GM23338 (cell line): Measurements from ENCODE around the gene SRR. TPM values are rescaled to one million over a fixed set of nuclear protein-coding genes. Genes with fewer than 3 reads are reported as not detected.

ENCODE experiments used
- ATAC-seq: fragments of 200-7000 bp; cut with Tn5 transposase; 3 replicates; pipeline ENCODE4 v1.9.1; 2020
- DNase-seq: peaks from one replicate; pipeline ENCODE4 v3.0.0-alpha.2; 2015; ENCODE audit warnings: low spot score
- H2AFZ ChIP-seq: fragments of 200-600 bp; sonication (generic); 2 replicates; pipeline ENCODE4 v1.8.0; 2016; ENCODE audit warnings: antibody characterized with exemption, mild to moderate bottlenecking, moderate library complexity
- H3F3A ChIP-seq: fragments of 200-600 bp; sonication (generic); replicated peaks from 2 replicates; pipeline ENCODE4 v1.8.0; 2017; ENCODE audit warnings: antibody characterized with exemption, mixed run types, low read depth
- H3K27ac ChIP-seq: fragments of 200-600 bp; sonication (generic); 2 replicates; pipeline ENCODE4 v1.6.1; 2016; ENCODE audit warnings: low read depth
- H3K27me3 ChIP-seq: fragments of 200-600 bp; sonication (generic); 2 replicates; pipeline ENCODE4 v1.8.0; 2016; ENCODE audit warnings: mild to moderate bottlenecking, mixed run types, moderate library complexity; ENCODE audit not compliant: insufficient read depth
- H3K36me3 ChIP-seq: fragments of 200-600 bp; sonication (generic); 2 replicates; pipeline ENCODE4 v1.8.0; 2016; ENCODE audit warnings: mild to moderate bottlenecking; ENCODE audit not compliant: insufficient read depth
- H3K4me1 ChIP-seq: fragments of 200-600 bp; sonication (generic); 2 replicates; pipeline ENCODE4 v1.8.0; 2016; ENCODE audit warnings: mild to moderate bottlenecking, moderate library complexity; ENCODE audit not compliant: insufficient read depth
- H3K4me2 ChIP-seq: fragments of 200-600 bp; sonication (generic); 2 replicates; pipeline ENCODE4 v1.7.1; 2017; ENCODE audit warnings: mixed run types
- H3K4me3 ChIP-seq: fragments of 200-600 bp; sonication (generic); 2 replicates; pipeline ENCODE4 v1.6.1; 2016; ENCODE audit warnings: mixed run types
- H3K79me2 ChIP-seq: fragments of 200-600 bp; sonication (generic); replicated peaks from 2 replicates; pipeline ENCODE4 v1.8.0; 2017; ENCODE audit warnings: mild to moderate bottlenecking; ENCODE audit not compliant: insufficient read depth
- H3K9me2 ChIP-seq: fragments of 200-600 bp; sonication (generic); 2 replicates; pipeline ENCODE4 v1.8.0; 2017; ENCODE audit not compliant: insufficient read depth
- H4K20me1 ChIP-seq: fragments of 200-600 bp; sonication (generic); replicated peaks from 2 replicates; pipeline ENCODE4 v1.8.0; 2017; ENCODE audit warnings: mild to moderate bottlenecking; ENCODE audit not compliant: insufficient read depth
- H3K27ac Mint-ChIP-seq: 2 replicates; pipeline ENCODE4 v1.8.0; 2020; ENCODE audit warnings: inconsistent platforms, mild to moderate bottlenecking, moderate library complexity, mixed read lengths
- H3K27me3 Mint-ChIP-seq: 3 replicates; pipeline ENCODE4 v1.8.0; 2022; ENCODE audit warnings: low read depth, mild to moderate bottlenecking, moderate library complexity, mixed read lengths, inconsistent platforms; ENCODE audit not compliant: insufficient read depth, poor library complexity
- H3K36me3 Mint-ChIP-seq: 3 replicates; pipeline ENCODE4 v1.8.0; 2021; ENCODE audit warnings: low read depth, mild to moderate bottlenecking, inconsistent platforms, moderate library complexity, mixed read lengths
- H3K4me1 Mint-ChIP-seq: 3 replicates; pipeline ENCODE4 v1.8.0; 2020; ENCODE audit warnings: mild to moderate bottlenecking, inconsistent platforms, mixed read lengths
- H3K4me3 Mint-ChIP-seq: 3 replicates; pipeline ENCODE4 v1.8.0; 2021; ENCODE audit warnings: moderate library complexity, mild to moderate bottlenecking, inconsistent platforms, mixed read lengths
- H3K9me3 Mint-ChIP-seq: 3 replicates; pipeline ENCODE4 v1.8.0; 2020; ENCODE audit warnings: moderate library complexity, mild to moderate bottlenecking, inconsistent platforms, mixed read lengths
- CREB1 ChIP-seq: fragments of 250-450 bp; sonication (Bioruptor Pico); IDR thresholded peaks from 2 replicates; pipeline ENCODE4 v1.5.0; 2020; ENCODE audit warnings: low read depth, mild to moderate bottlenecking, moderate library complexity
- EZH2 ChIP-seq: fragments of 200-600 bp; sonication (generic); IDR thresholded peaks from one replicate; pipeline ENCODE4 v1.8.0; 2017; ENCODE audit warnings: antibody characterized with exemption, mild to moderate bottlenecking, low read depth; ENCODE audit not compliant: unreplicated experiment
- EZH2phosphoT487 ChIP-seq: fragments of 200-600 bp; sonication (generic); IDR thresholded peaks from one replicate; pipeline ENCODE4 v1.8.1; 2018; ENCODE audit warnings: antibody characterized with exemption; ENCODE audit not compliant: unreplicated experiment
- JUNB ChIP-seq: IDR thresholded peaks from one replicate; pipeline ENCODE4 v1.6.1; 2016; ENCODE audit warnings: antibody characterized with exemption; ENCODE audit not compliant: unreplicated experiment
- NANOG ChIP-seq: IDR thresholded peaks from 2 replicates; pipeline ENCODE4 v1.6.1; 2016; ENCODE audit warnings: antibody characterized with exemption, borderline replicate concordance
- POLR2AphosphoS5 ChIP-seq: IDR thresholded peaks from 2 replicates; pipeline ENCODE4 v1.6.1; 2016; ENCODE audit warnings: antibody characterized with exemption, low read depth
- STAT1 ChIP-seq: IDR thresholded peaks from one replicate; pipeline ENCODE4 v1.6.1; 2016; ENCODE audit warnings: antibody characterized with exemption; ENCODE audit not compliant: unreplicated experiment
- ZNF114 ChIP-seq: fragments of 250-450 bp; sonication (Bioruptor Pico); IDR thresholded peaks from 2 replicates; pipeline ENCODE4 v1.5.0; 2020; ENCODE audit warnings: mild to moderate bottlenecking, moderate library complexity
- ZNF331 ChIP-seq: fragments of 250-450 bp; sonication (Bioruptor Pico); IDR thresholded peaks from 2 replicates; pipeline ENCODE4 v1.5.0; 2020; ENCODE audit warnings: low read depth, mild to moderate bottlenecking, moderate library complexity
- polyA plus RNA-seq: library from polyadenylated mRNA; unstranded; fragments of >200 nt; fragmentation: Nextera tagmentation; extraction: Ambion mirVana; gene quantifications from 2 replicates; pipeline ENCODE4 v1.2.1, GENCODE V29; 2016
- total RNA-seq: library from RNA; depleted of rRNA; stranded (reverse); fragments of >200 nt; shearing (Covaris generic); gene quantifications from 2 replicates; pipeline ENCODE4 v1.2.3, GENCODE V29; 2014
- TF ChIP-seq, protein P1 (sequence below), 2 experiments: fragments of 200-600 bp in 1 of 2; sonication (generic) in 1 of 2; conservative IDR thresholded peaks; 2 replicates each; pipeline versions ENCODE4 v1.5.1 to v1.6.1; 2016 to 2017; ENCODE audit warnings: antibody characterized with exemption in 2 of 2, low read depth in 2 of 2, mild to moderate bottlenecking in 2 of 2, moderate library complexity in 1 of 2
- TF ChIP-seq, protein P2 (sequence below): fragments of 250-450 bp; sonication (Bioruptor Pico); IDR thresholded peaks from 2 replicates; pipeline ENCODE4 v1.5.0; 2020; ENCODE audit warnings: mild to moderate bottlenecking, moderate library complexity
- TF ChIP-seq, protein P3 (sequence below): IDR thresholded peaks from one replicate; pipeline ENCODE4 v1.6.1; 2018; ENCODE audit warnings: antibody characterized with exemption; ENCODE audit not compliant: unreplicated experiment
- TF ChIP-seq, protein P4 (sequence below): IDR thresholded peaks from 2 replicates; pipeline ENCODE4 v1.6.1; 2016; ENCODE audit warnings: antibody characterized with exemption

The SRR gene
- total and polyA plus RNA-seq, 2 experiments from 2014 or later, result 2.8 to 5.4 TPM

DNA sequence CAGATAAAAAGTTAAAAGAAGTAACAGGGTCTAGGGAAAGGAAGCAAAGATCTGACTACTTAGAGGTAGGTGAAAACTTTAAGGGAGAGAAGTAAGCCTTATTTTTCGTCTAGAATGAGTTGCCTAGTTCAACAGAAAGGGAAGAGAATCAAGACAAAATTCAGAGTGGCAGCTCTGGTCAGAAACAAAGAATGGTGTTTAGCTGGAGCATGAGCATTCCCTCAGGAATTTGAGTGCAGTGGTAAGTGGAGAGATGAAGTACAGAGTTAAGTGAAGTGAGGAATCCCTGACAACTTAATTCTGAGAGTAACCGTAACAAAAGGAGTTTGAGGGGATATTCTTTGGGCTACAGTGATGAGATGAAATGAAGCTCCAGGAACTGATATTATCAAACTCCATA is 11.7 kb upstream of the SRR start:
- Histone ChIP-seq H3F3A (0 out of 2 replicates have a peak, but pooled peaks cover 5% of the 10 kb centered on the region), H3K4me1 (no peaks in the 10 kb centered on the region), H3K36me3 (peaks cover 31% of the 10 kb centered on the region), H3K27me3 (no peaks in the 10 kb centered on the region), H3K9me2 (no peaks in the 10 kb centered on the region), H2AFZ (no peak overlapping the region), H3K79me2 (peaks cover 20% of the 10 kb centered on the region), H3K4me2 (no peak overlapping the region), H3K27ac (no peak overlapping the region), H4K20me1 (peaks cover 7% of the 10 kb centered on the region), H3K4me3 (no peak overlapping the region)
- H3K27ac Mint-ChIP-seq, result no peak overlapping the region
- H3K4me3 Mint-ChIP-seq, result no peak overlapping the region
- DNase-seq (no peak), ATAC-seq (no peak)
- no peaks in the 10 kb centered on the region for H3K9me3 Mint-ChIP-seq
- peaks cover 4% of the 10 kb centered on the region; the same call in 2 of the 3 replicates for H3K4me1 Mint-ChIP-seq
- no peaks in the 10 kb centered on the region for H3K27me3 Mint-ChIP-seq
- TF ChIP-seq, protein P1, sequence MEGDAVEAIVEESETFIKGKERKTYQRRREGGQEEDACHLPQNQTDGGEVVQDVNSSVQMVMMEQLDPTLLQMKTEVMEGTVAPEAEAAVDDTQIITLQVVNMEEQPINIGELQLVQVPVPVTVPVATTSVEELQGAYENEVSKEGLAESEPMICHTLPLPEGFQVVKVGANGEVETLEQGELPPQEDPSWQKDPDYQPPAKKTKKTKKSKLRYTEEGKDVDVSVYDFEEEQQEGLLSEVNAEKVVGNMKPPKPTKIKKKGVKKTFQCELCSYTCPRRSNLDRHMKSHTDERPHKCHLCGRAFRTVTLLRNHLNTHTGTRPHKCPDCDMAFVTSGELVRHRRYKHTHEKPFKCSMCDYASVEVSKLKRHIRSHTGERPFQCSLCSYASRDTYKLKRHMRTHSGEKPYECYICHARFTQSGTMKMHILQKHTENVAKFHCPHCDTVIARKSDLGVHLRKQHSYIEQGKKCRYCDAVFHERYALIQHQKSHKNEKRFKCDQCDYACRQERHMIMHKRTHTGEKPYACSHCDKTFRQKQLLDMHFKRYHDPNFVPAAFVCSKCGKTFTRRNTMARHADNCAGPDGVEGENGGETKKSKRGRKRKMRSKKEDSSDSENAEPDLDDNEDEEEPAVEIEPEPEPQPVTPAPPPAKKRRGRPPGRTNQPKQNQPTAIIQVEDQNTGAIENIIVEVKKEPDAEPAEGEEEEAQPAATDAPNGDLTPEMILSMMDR (conservative IDR thresholded peaks at IDR 0.05; ENCODE audit: low read depth in 2 of 2), result no peak
- TF ChIP-seq, protein P2, sequence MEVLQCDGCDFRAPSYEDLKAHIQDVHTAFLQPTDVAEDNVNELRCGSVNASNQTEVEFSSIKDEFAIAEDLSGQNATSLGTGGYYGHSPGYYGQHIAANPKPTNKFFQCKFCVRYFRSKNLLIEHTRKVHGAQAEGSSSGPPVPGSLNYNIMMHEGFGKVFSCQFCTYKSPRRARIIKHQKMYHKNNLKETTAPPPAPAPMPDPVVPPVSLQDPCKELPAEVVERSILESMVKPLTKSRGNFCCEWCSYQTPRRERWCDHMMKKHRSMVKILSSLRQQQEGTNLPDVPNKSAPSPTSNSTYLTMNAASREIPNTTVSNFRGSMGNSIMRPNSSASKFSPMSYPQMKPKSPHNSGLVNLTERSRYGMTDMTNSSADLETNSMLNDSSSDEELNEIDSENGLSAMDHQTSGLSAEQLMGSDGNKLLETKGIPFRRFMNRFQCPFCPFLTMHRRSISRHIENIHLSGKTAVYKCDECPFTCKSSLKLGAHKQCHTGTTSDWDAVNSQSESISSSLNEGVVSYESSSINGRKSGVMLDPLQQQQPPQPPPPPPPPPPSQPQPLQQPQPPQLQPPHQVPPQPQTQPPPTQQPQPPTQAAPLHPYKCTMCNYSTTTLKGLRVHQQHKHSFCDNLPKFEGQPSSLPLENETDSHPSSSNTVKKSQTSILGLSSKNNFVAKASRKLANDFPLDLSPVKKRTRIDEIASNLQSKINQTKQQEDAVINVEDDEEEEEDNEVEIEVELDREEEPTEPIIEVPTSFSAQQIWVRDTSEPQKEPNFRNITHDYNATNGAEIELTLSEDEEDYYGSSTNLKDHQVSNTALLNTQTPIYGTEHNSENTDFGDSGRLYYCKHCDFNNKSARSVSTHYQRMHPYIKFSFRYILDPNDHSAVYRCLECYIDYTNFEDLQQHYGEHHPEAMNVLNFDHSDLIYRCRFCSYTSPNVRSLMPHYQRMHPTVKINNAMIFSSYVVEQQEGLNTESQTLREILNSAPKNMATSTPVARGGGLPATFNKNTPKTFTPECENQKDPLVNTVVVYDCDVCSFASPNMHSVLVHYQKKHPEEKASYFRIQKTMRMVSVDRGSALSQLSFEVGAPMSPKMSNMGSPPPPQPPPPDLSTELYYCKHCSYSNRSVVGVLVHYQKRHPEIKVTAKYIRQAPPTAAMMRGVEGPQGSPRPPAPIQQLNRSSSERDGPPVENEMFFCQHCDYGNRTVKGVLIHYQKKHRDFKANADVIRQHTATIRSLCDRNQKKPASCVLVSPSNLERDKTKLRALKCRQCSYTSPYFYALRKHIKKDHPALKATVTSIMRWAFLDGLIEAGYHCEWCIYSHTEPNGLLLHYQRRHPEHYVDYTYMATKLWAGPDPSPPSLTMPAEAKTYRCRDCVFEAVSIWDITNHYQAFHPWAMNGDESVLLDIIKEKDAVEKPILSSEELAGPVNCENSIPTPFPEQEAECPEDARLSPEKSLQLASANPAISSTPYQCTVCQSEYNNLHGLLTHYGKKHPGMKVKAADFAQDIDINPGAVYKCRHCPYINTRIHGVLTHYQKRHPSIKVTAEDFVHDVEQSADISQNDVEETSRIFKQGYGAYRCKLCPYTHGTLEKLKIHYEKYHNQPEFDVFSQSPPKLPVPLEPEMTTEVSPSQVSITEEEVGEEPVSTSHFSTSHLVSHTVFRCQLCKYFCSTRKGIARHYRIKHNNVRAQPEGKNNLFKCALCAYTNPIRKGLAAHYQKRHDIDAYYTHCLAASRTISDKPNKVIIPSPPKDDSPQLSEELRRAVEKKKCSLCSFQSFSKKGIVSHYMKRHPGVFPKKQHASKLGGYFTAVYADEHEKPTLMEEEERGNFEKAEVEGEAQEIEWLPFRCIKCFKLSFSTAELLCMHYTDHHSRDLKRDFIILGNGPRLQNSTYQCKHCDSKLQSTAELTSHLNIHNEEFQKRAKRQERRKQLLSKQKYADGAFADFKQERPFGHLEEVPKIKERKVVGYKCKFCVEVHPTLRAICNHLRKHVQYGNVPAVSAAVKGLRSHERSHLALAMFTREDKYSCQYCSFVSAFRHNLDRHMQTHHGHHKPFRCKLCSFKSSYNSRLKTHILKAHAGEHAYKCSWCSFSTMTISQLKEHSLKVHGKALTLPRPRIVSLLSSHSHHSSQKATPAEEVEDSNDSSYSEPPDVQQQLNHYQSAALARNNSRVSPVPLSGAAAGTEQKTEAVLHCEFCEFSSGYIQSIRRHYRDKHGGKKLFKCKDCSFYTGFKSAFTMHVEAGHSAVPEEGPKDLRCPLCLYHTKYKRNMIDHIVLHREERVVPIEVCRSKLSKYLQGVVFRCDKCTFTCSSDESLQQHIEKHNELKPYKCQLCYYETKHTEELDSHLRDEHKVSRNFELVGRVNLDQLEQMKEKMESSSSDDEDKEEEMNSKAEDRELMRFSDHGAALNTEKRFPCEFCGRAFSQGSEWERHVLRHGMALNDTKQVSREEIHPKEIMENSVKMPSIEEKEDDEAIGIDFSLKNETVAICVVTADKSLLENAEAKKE (CRISPR knock-in tag), result no peak
- TF ChIP-seq POLR2AphosphoS5 (no peak), JUNB (no peak), ZNF331 (CRISPR knock-in tag) (no peak), STAT1 (no peak), EZH2phosphoT487 (no peak), NANOG (no peak), ZNF114 (CRISPR knock-in tag) (no peak), CREB1 (CRISPR knock-in tag) (no peak), EZH2 (no peak)
- TF ChIP-seq, protein P3, sequence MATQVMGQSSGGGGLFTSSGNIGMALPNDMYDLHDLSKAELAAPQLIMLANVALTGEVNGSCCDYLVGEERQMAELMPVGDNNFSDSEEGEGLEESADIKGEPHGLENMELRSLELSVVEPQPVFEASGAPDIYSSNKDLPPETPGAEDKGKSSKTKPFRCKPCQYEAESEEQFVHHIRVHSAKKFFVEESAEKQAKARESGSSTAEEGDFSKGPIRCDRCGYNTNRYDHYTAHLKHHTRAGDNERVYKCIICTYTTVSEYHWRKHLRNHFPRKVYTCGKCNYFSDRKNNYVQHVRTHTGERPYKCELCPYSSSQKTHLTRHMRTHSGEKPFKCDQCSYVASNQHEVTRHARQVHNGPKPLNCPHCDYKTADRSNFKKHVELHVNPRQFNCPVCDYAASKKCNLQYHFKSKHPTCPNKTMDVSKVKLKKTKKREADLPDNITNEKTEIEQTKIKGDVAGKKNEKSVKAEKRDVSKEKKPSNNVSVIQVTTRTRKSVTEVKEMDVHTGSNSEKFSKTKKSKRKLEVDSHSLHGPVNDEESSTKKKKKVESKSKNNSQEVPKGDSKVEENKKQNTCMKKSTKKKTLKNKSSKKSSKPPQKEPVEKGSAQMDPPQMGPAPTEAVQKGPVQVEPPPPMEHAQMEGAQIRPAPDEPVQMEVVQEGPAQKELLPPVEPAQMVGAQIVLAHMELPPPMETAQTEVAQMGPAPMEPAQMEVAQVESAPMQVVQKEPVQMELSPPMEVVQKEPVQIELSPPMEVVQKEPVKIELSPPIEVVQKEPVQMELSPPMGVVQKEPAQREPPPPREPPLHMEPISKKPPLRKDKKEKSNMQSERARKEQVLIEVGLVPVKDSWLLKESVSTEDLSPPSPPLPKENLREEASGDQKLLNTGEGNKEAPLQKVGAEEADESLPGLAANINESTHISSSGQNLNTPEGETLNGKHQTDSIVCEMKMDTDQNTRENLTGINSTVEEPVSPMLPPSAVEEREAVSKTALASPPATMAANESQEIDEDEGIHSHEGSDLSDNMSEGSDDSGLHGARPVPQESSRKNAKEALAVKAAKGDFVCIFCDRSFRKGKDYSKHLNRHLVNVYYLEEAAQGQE, result no peak
- TF ChIP-seq, protein P4, sequence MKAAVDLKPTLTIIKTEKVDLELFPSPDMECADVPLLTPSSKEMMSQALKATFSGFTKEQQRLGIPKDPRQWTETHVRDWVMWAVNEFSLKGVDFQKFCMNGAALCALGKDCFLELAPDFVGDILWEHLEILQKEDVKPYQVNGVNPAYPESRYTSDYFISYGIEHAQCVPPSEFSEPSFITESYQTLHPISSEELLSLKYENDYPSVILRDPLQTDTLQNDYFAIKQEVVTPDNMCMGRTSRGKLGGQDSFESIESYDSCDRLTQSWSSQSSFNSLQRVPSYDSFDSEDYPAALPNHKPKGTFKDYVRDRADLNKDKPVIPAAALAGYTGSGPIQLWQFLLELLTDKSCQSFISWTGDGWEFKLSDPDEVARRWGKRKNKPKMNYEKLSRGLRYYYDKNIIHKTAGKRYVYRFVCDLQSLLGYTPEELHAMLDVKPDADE, result no peak
- peaks cover 68% of the 10 kb centered on the region for H3K36me3 Mint-ChIP-seq
